Measurements from ENCODE around the gene SEC23A. TPM values are rescaled to one million over a fixed set of nuclear protein-coding genes. Genes with fewer than 3 reads are reported as not detected.
A peak's percentile ranks its signal among the peaks of the same experiment; 100 is the strongest.
"Not testable (repeated sequence)": the region's sequence is repeated elsewhere in the genome, so short reads cannot be mapped to it uniquely, and the experiment has no call there.

The SEC23A gene
- total RNA-seq, 1 donor from 2014 or later = 152 TPM

- peak in 1 of 2 donors; percentile 31 for DNase-seq (ENCODE audit: low read depth in 2 of 2)
Measured at GRCh38 chr14:39033371-39033770, 69.7 kb downstream of the SEC23A start.

GRCh38 chr14:39030209-39030608, 72.8 kb downstream of the SEC23A start:
- DNase-seq (ENCODE audit: low read depth in 2 of 2) = no peak

- no peak for DNase-seq (ENCODE audit: low read depth in 2 of 2)
Measured at GRCh38 chr14:39029789-39030188, 73.2 kb downstream of the SEC23A start.

GRCh38 chr14:39028620-39029019, 74.4 kb downstream of the SEC23A start:
- DNase-seq (ENCODE audit: low read depth in 2 of 2) = no peak

GRCh38 chr14:39025810-39026627, 77.0 kb downstream of the SEC23A start:
- peak; percentile 54 to 58 for DNase-seq (ENCODE audit: low read depth in 2 of 2)

GRCh38 chr14:39025250-39025809, 77.7 kb downstream of the SEC23A start:
- no peak for DNase-seq (ENCODE audit: low read depth in 2 of 2)

- DNase-seq (ENCODE audit: low read depth in 2 of 2) = no peak
Measured at GRCh38 chr14:39023939-39024871, 78.8 kb downstream of the SEC23A start.

- DNase-seq (ENCODE audit: low read depth in 2 of 2) = not testable (repeated sequence)
Measured at GRCh38 chr14:39017096-39018016, 85.7 kb downstream of the SEC23A start.

GRCh38 chr14:39016733-39017095, 86.3 kb downstream of the SEC23A start:
- no peak for DNase-seq (ENCODE audit: low read depth in 2 of 2)

GRCh38 chr14:39015964-39016577, 87.0 kb downstream of the SEC23A start:
- no peak for DNase-seq (ENCODE audit: low read depth in 2 of 2)

- DNase-seq (ENCODE audit: low read depth in 2 of 2) = peak; percentile 73 to 76
Measured at GRCh38 chr14:39015360-39015961, 87.6 kb downstream of the SEC23A start.

GRCh38 chr14:39014460-39014859, 88.6 kb downstream of the SEC23A start:
- DNase-seq (ENCODE audit: low read depth in 2 of 2) = no peak

GRCh38 chr14:39008965-39009364, 94.1 kb downstream of the SEC23A start:
- DNase-seq (ENCODE audit: low read depth in 2 of 2) = not testable (repeated sequence)

GRCh38 chr14:39006721-39007410, 96.2 kb downstream of the SEC23A start:
- no peak for DNase-seq (ENCODE audit: low read depth in 2 of 2)

GRCh38 chr14:39005044-39005880, 97.8 kb downstream of the SEC23A start:
- no peak for DNase-seq (ENCODE audit: low read depth in 2 of 2)

GRCh38 chr14:38999949-39000348, 103.1 kb downstream of the SEC23A start:
- no peak for DNase-seq (ENCODE audit: low read depth in 2 of 2)

- peak; percentile 59 to 82 for DNase-seq (ENCODE audit: low read depth in 2 of 2)
Measured at GRCh38 chr14:38994731-38995130, 108.3 kb downstream of the SEC23A start.

GRCh38 chr14:38993981-38994380, 109.1 kb downstream of the SEC23A start:
- DNase-seq (ENCODE audit: low read depth in 2 of 2) = no peak

All from lung microvascular endothelial cell (primary cell).